ENCODE results near the gene MTA2. TPM values are rescaled to one million over a fixed set of nuclear protein-coding genes. Genes with fewer than 3 reads are reported as not detected.
A peak's percentile ranks its signal among the peaks of the same experiment; 100 is the strongest.
"Not testable (repeated sequence)": the region's sequence is repeated elsewhere in the genome, so short reads cannot be mapped to it uniquely, and the experiment has no call there.

Gene MTA2
- total RNA-seq, 1 experiment from 2014 or later = 97.2 TPM

GRCh38 chr11:62554387-62555167 lies 47.1 kb downstream of the MTA2 start:
- no peak for DNase-seq
- no TSS peak for BruUV-seq (replicated peaks)

GRCh38 chr11:62553839-62554361 lies 47.8 kb downstream of the MTA2 start:
- CTCF ChIA-PET = interaction anchor here (1.6 to 2.0 kb wide), 4 partner anchors 10 to 129 kb away, joined by 4 to 24 read pairs (median 11); partner anchors contain the start of gene TUT1
- Mint-ChIP-seq H3K36me3 (ENCODE audit: insufficient read depth, unreplicated experiment) (peaks cover 72% of the 10 kb centered on the region), H3K27me3 (ENCODE audit: unreplicated experiment) (no peaks in the 10 kb centered on the region), H3K27ac (ENCODE audit: unreplicated experiment) (peak overlapping the region; percentile 98), H3K4me3 (ENCODE audit: low read depth, unreplicated experiment) (peak overlapping the region; percentile 54), H3K4me1 (ENCODE audit: low read depth, unreplicated experiment) (peaks cover 68% of the 10 kb centered on the region), H3K9me3 (ENCODE audit: low read depth, unreplicated experiment) (no peaks in the 10 kb centered on the region)
- TF ChIP-seq, protein P1, sequence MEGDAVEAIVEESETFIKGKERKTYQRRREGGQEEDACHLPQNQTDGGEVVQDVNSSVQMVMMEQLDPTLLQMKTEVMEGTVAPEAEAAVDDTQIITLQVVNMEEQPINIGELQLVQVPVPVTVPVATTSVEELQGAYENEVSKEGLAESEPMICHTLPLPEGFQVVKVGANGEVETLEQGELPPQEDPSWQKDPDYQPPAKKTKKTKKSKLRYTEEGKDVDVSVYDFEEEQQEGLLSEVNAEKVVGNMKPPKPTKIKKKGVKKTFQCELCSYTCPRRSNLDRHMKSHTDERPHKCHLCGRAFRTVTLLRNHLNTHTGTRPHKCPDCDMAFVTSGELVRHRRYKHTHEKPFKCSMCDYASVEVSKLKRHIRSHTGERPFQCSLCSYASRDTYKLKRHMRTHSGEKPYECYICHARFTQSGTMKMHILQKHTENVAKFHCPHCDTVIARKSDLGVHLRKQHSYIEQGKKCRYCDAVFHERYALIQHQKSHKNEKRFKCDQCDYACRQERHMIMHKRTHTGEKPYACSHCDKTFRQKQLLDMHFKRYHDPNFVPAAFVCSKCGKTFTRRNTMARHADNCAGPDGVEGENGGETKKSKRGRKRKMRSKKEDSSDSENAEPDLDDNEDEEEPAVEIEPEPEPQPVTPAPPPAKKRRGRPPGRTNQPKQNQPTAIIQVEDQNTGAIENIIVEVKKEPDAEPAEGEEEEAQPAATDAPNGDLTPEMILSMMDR (IDR thresholded peaks at IDR 0.05; ENCODE audit: unreplicated experiment) = no peak
- intact Hi-C loops (cut with micrococcal nuclease; ENCODE audit: unreplicated experiment) = no loop called here
- peak; percentile 44 for DNase-seq
- BruUV-seq (replicated peaks) = no TSS peak

More at GRCh38 chr11:62554387-62555167, 47.1 kb downstream of the MTA2 start:
- Mint-ChIP-seq H3K36me3 (ENCODE audit: insufficient read depth, unreplicated experiment) (peaks cover 77% of the 10 kb centered on the region), H3K9me3 (ENCODE audit: low read depth, unreplicated experiment) (no peaks in the 10 kb centered on the region), H3K27ac (ENCODE audit: unreplicated experiment) (peak overlapping the region; percentile 98), H3K4me3 (ENCODE audit: low read depth, unreplicated experiment) (peak overlapping the region; percentile 54), H3K4me1 (ENCODE audit: low read depth, unreplicated experiment) (peaks cover 73% of the 10 kb centered on the region), H3K27me3 (ENCODE audit: unreplicated experiment) (no peaks in the 10 kb centered on the region)
- TF ChIP-seq, protein P1 (IDR thresholded peaks at IDR 0.05; ENCODE audit: unreplicated experiment) = no peak
- CTCF ChIA-PET = interaction anchor here (1.6 to 2.0 kb wide), 4 partner anchors 10 to 130 kb away, joined by 6 to 24 read pairs (median 12); no protein-coding TSS in a partner anchor
- intact Hi-C loops (cut with micrococcal nuclease; ENCODE audit: unreplicated experiment) = no loop called here

DNA sequence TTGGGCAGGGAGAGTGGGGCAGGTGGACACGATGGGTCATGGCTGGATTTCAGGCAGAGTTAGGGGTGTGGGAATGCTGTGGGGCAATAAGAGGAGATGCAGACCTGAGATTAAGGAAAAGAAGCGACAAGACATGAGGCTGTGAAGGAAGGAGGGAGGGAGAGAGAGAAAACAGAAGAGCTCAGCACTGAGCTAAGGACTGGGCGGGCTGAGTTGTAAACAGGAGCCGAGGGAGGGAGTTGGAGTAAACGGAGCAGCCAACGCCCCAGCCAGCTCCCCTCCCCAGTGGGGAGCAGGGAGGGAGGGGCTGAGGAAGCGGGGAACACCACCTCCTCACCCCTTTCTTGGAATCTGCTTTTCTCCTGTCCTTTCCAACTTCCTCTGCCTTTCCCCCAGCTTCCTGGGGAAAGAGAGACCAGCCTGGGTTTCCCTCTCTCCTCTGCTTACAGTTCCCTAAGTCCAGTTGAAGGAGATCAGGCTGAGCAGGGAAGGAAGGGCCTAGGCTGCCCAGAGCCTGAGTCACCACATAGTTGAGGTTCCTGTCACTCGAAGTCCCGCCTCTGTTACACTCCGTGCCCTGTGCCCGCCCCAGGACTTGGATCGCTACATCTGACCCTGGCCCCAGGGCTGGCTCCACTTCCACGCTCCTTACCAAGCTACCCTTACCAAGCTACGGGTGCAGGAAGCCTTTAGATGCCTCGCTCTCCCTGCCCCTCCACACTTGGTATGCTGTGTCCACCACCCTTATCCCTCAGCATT lies 48.4 kb downstream of the MTA2 start:
- CTCF ChIA-PET = interaction anchor here (0.8 to 2.0 kb wide), 7 partner anchors 9 to 128 kb away, joined by 3 to 24 read pairs (median 4); partner anchors contain the start of genes INTS5 and TUT1
- H3K4me1 Mint-ChIP-seq (ENCODE audit: low read depth, unreplicated experiment) = peaks cover 74% of the 10 kb centered on the region
- TF ChIP-seq, protein P1 (IDR thresholded peaks at IDR 0.05; ENCODE audit: unreplicated experiment) = no peak
- intact Hi-C loops (cut with micrococcal nuclease; ENCODE audit: unreplicated experiment) = no loop called here
- H3K9me3 Mint-ChIP-seq (ENCODE audit: low read depth, unreplicated experiment) = no peaks in the 10 kb centered on the region
- peak overlapping the region; percentile 98 for H3K27ac Mint-ChIP-seq (ENCODE audit: unreplicated experiment)
- H3K27me3 Mint-ChIP-seq (ENCODE audit: unreplicated experiment) = no peaks in the 10 kb centered on the region
- H3K4me3 Mint-ChIP-seq (ENCODE audit: low read depth, unreplicated experiment) = peak overlapping the region; percentile 54
- peaks cover 72% of the 10 kb centered on the region for H3K36me3 Mint-ChIP-seq (ENCODE audit: insufficient read depth, unreplicated experiment)
- DNase-seq = peak; percentile 87
- TSS peak; percentile 75 for BruUV-seq (replicated peaks)

DNA sequence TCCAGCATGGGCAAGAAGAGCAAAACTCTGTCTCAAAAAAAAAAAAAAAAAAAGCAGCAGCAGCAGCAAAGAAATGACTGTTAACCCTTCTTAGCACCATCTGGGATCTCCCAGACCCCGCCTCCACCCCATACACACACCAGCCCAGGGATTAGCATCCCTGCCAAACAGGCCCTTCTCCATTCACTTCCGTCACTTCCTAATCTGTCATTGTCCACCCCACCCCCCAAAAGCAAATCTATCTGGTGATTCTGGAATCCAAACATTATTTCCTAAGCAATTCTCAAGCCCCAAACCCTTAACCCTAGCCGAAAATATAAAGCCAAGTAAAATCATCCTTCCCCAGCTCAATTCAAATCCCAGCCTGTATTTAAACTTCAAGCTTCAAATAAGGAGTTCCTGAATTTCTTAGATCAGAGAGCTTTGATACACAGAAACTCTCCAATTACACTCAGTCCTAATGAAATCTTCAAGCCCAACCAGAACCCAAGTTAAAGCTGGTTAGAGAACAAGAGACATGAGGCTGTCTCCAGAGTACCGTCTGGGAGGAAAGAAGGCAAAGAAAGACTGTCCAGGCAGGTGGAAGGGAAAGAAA lies 49.1 kb downstream of the MTA2 start:
- BruUV-seq (replicated peaks) = no TSS peak
- H3K27ac Mint-ChIP-seq (ENCODE audit: unreplicated experiment) = peak overlapping the region; percentile 98
- CTCF ChIA-PET = interaction anchor here (0.8 to 2.0 kb wide), 11 partner anchors 8 to 128 kb away, joined by 3 to 24 read pairs (median 4); partner anchors contain the start of genes EEF1G, INTS5 and TUT1
- DNase-seq = peak; percentile 39
- no peaks in the 10 kb centered on the region for H3K27me3 Mint-ChIP-seq (ENCODE audit: unreplicated experiment)
- intact Hi-C loops (cut with micrococcal nuclease; ENCODE audit: unreplicated experiment) = no loop called here
- H3K4me1 Mint-ChIP-seq (ENCODE audit: low read depth, unreplicated experiment) = peaks cover 80% of the 10 kb centered on the region
- peaks cover 72% of the 10 kb centered on the region for H3K36me3 Mint-ChIP-seq (ENCODE audit: insufficient read depth, unreplicated experiment)
- H3K4me3 Mint-ChIP-seq (ENCODE audit: low read depth, unreplicated experiment) = peak overlapping the region; percentile 54
- H3K9me3 Mint-ChIP-seq (ENCODE audit: low read depth, unreplicated experiment) = no peaks in the 10 kb centered on the region
- TF ChIP-seq, protein P1 (IDR thresholded peaks at IDR 0.05; ENCODE audit: unreplicated experiment) = no peak

DNA sequence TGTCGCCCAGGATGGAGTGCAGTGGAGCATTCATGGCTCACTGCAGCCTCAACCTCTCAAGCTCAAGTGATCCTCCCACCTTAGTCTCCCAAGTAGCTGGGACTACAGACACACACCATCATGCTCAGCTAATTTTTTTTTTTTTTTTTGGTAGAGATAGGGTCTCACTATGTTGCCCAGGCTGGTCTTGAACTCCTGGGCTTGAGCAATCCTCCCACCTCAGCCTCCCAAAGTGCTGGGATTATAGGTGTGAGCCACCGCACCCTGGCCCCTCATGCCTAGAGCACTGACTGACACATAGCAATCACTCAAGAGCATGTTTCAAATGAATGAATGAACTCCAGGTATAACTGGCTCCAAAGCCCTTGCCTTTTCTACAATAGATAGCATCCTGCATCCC lies 51.2 kb downstream of the MTA2 start:
- DNase-seq; H3K4me3 Mint-ChIP-seq (ENCODE audit: low read depth, unreplicated experiment); H3K9me3 Mint-ChIP-seq (ENCODE audit: low read depth, unreplicated experiment); H3K27me3 Mint-ChIP-seq (ENCODE audit: unreplicated experiment); BruUV-seq (replicated peaks); intact Hi-C loops (cut with micrococcal nuclease; ENCODE audit: unreplicated experiment): not testable (repeated sequence)
- H3K27ac Mint-ChIP-seq (ENCODE audit: unreplicated experiment) = peak overlapping the region; percentile 98
- H3K36me3 Mint-ChIP-seq (ENCODE audit: insufficient read depth, unreplicated experiment) = peaks cover 72% of the 10 kb centered on the region
- CTCF ChIA-PET = interaction anchor here (1.7 to 1.8 kb wide), 2 partner anchors 8 to 10 kb away, joined by 6 to 18 read pairs; no protein-coding TSS in a partner anchor
- peaks cover 65% of the 10 kb centered on the region for H3K4me1 Mint-ChIP-seq (ENCODE audit: low read depth, unreplicated experiment)
